Activated CD4-positive, alpha-beta T cell treated with anti-CD3 and anti-CD28 coated beads for 4 hours (primary cell): ENCODE results near the gene KRTAP2-3.
"Not testable (repeated sequence)": the region's sequence is repeated elsewhere in the genome, so short reads cannot be mapped to it uniquely, and the experiment has no call there.

Source experiments
- DNase-seq, 2 donors: peaks; one replicate each; pipeline ENCODE4 v3.0.0-alpha.2; 2020

The KRTAP2-3 gene

GRCh38 chr17:41065829-41066624 lies 6.1 kb upstream of the KRTAP2-3 start, which contains the start of gene KRTAP2-4:
TSS of gene KRTAP2-4 (minus strand) at chr17:41065879. CDS start at chr17:41065845, 34 bp downstream.
- no peak for DNase-seq

- DNase-seq, result not testable (repeated sequence)
Observed at GRCh38 chr17:41065016-41065689, 5.2 kb upstream of the KRTAP2-3 start.

- DNase-seq, result no peak
Observed at GRCh38 chr17:41064301-41064700, 4.4 kb upstream of the KRTAP2-3 start.

- DNase-seq, result no peak
Observed at GRCh38 chr17:41063449-41063848, 3.5 kb upstream of the KRTAP2-3 start.

GRCh38 chr17:41061964-41062363 lies 2.0 kb upstream of the KRTAP2-3 start:
- DNase-seq, result no peak

- not testable (repeated sequence) for DNase-seq
Observed at GRCh38 chr17:41059276-41060051, 450 bp downstream of the KRTAP2-3 start.

- DNase-seq, result no peak
Observed at GRCh38 chr17:41058741-41059140, 1.2 kb downstream of the KRTAP2-3 start.

GRCh38 chr17:41057547-41057946 lies 2.4 kb downstream of the KRTAP2-3 start:
- DNase-seq, result no peak

- DNase-seq, result not testable (repeated sequence)
Observed at GRCh38 chr17:41055130-41055529, 4.8 kb downstream of the KRTAP2-3 start, which contains the start of gene KRTAP2-2. TSS of gene KRTAP2-2 (minus strand) at chr17:41055230. CDS start at chr17:41055211, 19 bp downstream.

GRCh38 chr17:41054556-41054955 lies 5.4 kb downstream of the KRTAP2-3 start:
- DNase-seq, result not testable (repeated sequence)

- no peak for DNase-seq
Observed at GRCh38 chr17:41054025-41054424, 5.9 kb downstream of the KRTAP2-3 start.

GRCh38 chr17:41052566-41052965 lies 7.3 kb downstream of the KRTAP2-3 start:
- DNase-seq, result no peak

- no peak for DNase-seq
Observed at GRCh38 chr17:41049110-41049509, 10.8 kb downstream of the KRTAP2-3 start.

- no peak for DNase-seq
Observed at GRCh38 chr17:41048441-41048840, 11.5 kb downstream of the KRTAP2-3 start.

- not testable (repeated sequence) for DNase-seq
Observed at GRCh38 chr17:41046735-41047465, 13.0 kb downstream of the KRTAP2-3 start, which contains the start of gene KRTAP2-1. TSS of gene KRTAP2-1 (minus strand) at chr17:41047316. CDS start at chr17:41047267, 49 bp downstream.

- DNase-seq, result no peak
Observed at GRCh38 chr17:41042953-41043352, 17.0 kb downstream of the KRTAP2-3 start.

- DNase-seq, result not testable (repeated sequence)
Observed at GRCh38 chr17:41040783-41041571, 18.9 kb downstream of the KRTAP2-3 start, which contains the start of gene KRTAP1-1. TSS of gene KRTAP1-1 (minus strand) at chr17:41041450. CDS start at chr17:41041397, 53 bp downstream.

GRCh38 chr17:41037853-41038350 lies 22.0 kb downstream of the KRTAP2-3 start:
- DNase-seq, result no peak

- not testable (repeated sequence) for DNase-seq
Observed at GRCh38 chr17:41034346-41034935, 25.5 kb downstream of the KRTAP2-3 start, which contains the start of gene KRTAP1-3. TSS of gene KRTAP1-3 (minus strand) at chr17:41034874. CDS start at chr17:41034821, 53 bp downstream.

GRCh38 chr17:41029633-41030245 lies 30.2 kb downstream of the KRTAP2-3 start, which contains the start of gene KRTAP1-4:
TSS of gene KRTAP1-4 (minus strand) at chr17:41030195. CDS start at chr17:41030078, 117 bp downstream.
- DNase-seq, result no peak
